HepG2 (cell line): ENCODE data around the gene ARL15. TPM values are rescaled to one million over a fixed set of nuclear protein-coding genes. Genes with fewer than 3 reads are reported as not detected.

Source experiments
- ATAC-seq: fragments of 200-7000 bp; cut with Tn5 transposase; 3 replicates; pipeline ENCODE4 v1.9.1; 2020; ENCODE audit warnings: mild to moderate bottlenecking, moderate library complexity
- BruUV-seq: library from RNA; stranded (reverse); fragments of 400-500 nt; replicated peaks from 2 replicates; lab custom pipeline; 2021; lab: Mats Ljungman, UMichigan
- CTCF ChIA-PET: fragments of 300-600 bp; formaldehyde crosslinking; extraction: SDS; loops from one replicate; lab custom pipeline; 2021; ENCODE audit warnings: low total read pairs, inconsistent platforms, low intra/inter-chr PET ratio; lab: Yijun Ruan, JAX
- POLR2A ChIA-PET: fragments of 350-600 bp; sonication (Branson Sonifier 250); formaldehyde crosslinking; loops from one replicate; lab custom pipeline; 2020; ENCODE audit warnings: antibody characterized with exemption, inconsistent platforms; lab: Yijun Ruan, JAX
- DNase-seq: peaks from one replicate; pipeline ENCODE4 v3.0.0-alpha.2; 2015; ENCODE audit warnings: low spot score
- FAIRE-seq: peaks from 3 replicates; lab custom pipeline; 2011; peaks lifted over from hg19 to GRCh38; lab: Jason Lieb, UNC
- H2AFZ ChIP-seq: one replicate; pipeline ENCODE4 v1.6.1; 2011; ENCODE audit warnings: low read length, inconsistent platforms
- H3K27ac ChIP-seq: fragments of 300-600 bp; 3 replicates; pipeline ENCODE4 v1.8.0; 2011; ENCODE audit warnings: mixed run types, mild to moderate bottlenecking, mixed read lengths, low read length, inconsistent platforms; ENCODE audit not compliant: insufficient read depth; ENCODE audit errors: extremely low read length
- H3K27me3 ChIP-seq, 2 experiments: fragments of 200-600 bp in 1 of 2; 2 replicates in 1 of 2; 3 replicates in 1 of 2; pipeline versions ENCODE4 v1.6.0 to v1.8.0; 2011; ENCODE audit warnings: low read length in 2 of 2, mild to moderate bottlenecking in 2 of 2, moderate library complexity in 2 of 2, inconsistent platforms in 1 of 2; ENCODE audit not compliant: insufficient read depth in 2 of 2, control insufficient read depth in 1 of 2
- H3K36me3 ChIP-seq, 2 experiments: fragments of 200-600 bp in 1 of 2; replicated peaks in 1 of 2; 2 replicates in 1 of 2; 3 replicates in 1 of 2; pipeline versions ENCODE4 v1.5.1 to v1.8.0; 2011; ENCODE audit warnings: low read length in 2 of 2, inconsistent platforms in 1 of 2; ENCODE audit not compliant: insufficient read depth in 2 of 2, control insufficient read depth in 1 of 2
- H3K4me1 ChIP-seq: 2 replicates; pipeline ENCODE4 v1.5.1; 2012; ENCODE audit warnings: low read length, inconsistent platforms; ENCODE audit not compliant: insufficient read depth
- H3K4me2 ChIP-seq: 2 replicates; pipeline ENCODE4 v1.6.0; 2011; ENCODE audit warnings: low read depth, low read length, inconsistent platforms
- H3K4me3 ChIP-seq, 3 experiments: fragments of 200-600 bp in 1 of 3; sonication (generic), shearing (Covaris generic) in 1 of 3; replicated peaks in 1 of 3; 2 replicates each; pipeline ENCODE4 v1.5.1; 2011 to 2016; ENCODE audit warnings: low read length in 3 of 3, inconsistent platforms in 2 of 3, low read depth in 2 of 3, mild to moderate bottlenecking in 2 of 3, control low read depth in 1 of 3, mixed read lengths in 1 of 3; ENCODE audit not compliant: insufficient read depth in 1 of 3
- H3K79me2 ChIP-seq: one replicate; pipeline ENCODE4 v1.6.1; 2011; ENCODE audit warnings: low read length, inconsistent platforms; ENCODE audit not compliant: insufficient read depth
- H3K9ac ChIP-seq: 2 replicates; pipeline ENCODE4 v1.6.0; 2011; ENCODE audit warnings: mild to moderate bottlenecking, low read depth, low read length, inconsistent platforms; ENCODE audit not compliant: insufficient read depth
- H3K9me3 ChIP-seq: 2 replicates; pipeline ENCODE4 v1.5.1; 2012; ENCODE audit warnings: mild to moderate bottlenecking, low read length
- H4K20me1 ChIP-seq: 2 replicates; pipeline ENCODE4 v1.6.0; 2011; ENCODE audit warnings: inconsistent platforms, mild to moderate bottlenecking, low read length, moderate library complexity; ENCODE audit not compliant: insufficient read depth
- DMTF1 ChIP-seq: sonication (generic); formaldehyde crosslinking; IDR thresholded peaks from 2 replicates; pipeline ENCODE4 v1.4.0; 2020; ENCODE audit warnings: mild to moderate bottlenecking, missing genetic modification reagents
- EHMT2 ChIP-seq: fragments of 200-600 bp; sonication (generic); IDR thresholded peaks from 2 replicates; pipeline ENCODE4 v1.7.0; 2017; ENCODE audit warnings: antibody characterized with exemption, low read depth, low read length, borderline replicate concordance
- IKZF1 ChIP-seq: fragments of 450-650 bp; IDR thresholded peaks from 2 replicates; pipeline ENCODE4 v1.7.1; 2016
- MLXIP ChIP-seq: sonication (generic); formaldehyde crosslinking; IDR thresholded peaks from 2 replicates; pipeline ENCODE4 v1.9.0; 2021; ENCODE audit warnings: missing genetic modification reagents, borderline replicate concordance
- PPARG ChIP-seq: conservative IDR thresholded peaks from 2 replicates; pipeline ENCODE4 v1.6.1; 2016; ENCODE audit warnings: missing biosample characterization, missing genetic modification reagents
- RFXAP ChIP-seq: sonication (generic); formaldehyde crosslinking; IDR thresholded peaks from 2 replicates; pipeline ENCODE4 v1.4.0; 2020; ENCODE audit warnings: missing genetic modification reagents, borderline replicate concordance
- SALL1 ChIP-seq: sonication (generic); formaldehyde crosslinking; IDR thresholded peaks from 2 replicates; pipeline ENCODE4 v1.8.0; 2022; ENCODE audit warnings: mild to moderate bottlenecking, missing genetic modification reagents
- whole genome bisulfite sequencing: methylation state at CpG from one replicate; pipeline ENCODE4 v1.1.6; 2017; ENCODE audit warnings: low lambda C conversion rate; 5-methylcytosine and 5-hydroxymethylcytosine counted together
- in situ Hi-C: cut with HindIII; loops from 2 replicates; pipeline ENCODE4 v1.10.0; 2017; ENCODE audit warnings: low pct_unique_long_range_greater_than_20kb; ENCODE audit not compliant: extremely low pct_ligation_motif_present
- intact Hi-C: fragments of 100-400 bp; cut with micrococcal nuclease; formaldehyde crosslinking; loops from one replicate; pipeline ENCODE4 v1.10.0; 2022; ENCODE audit not compliant: unreplicated experiment
- polyA plus RNA-seq, 8 experiments: library from polyadenylated mRNA; depleted of rRNA in 3 of 8; stranded (reverse) in 7 of 8; unstranded in 1 of 8; fragments of >200 nt; fragmentation: Illumina TruSeq in 4 of 8; extraction: Trizol in 4 of 8; gene quantifications; 2 replicates each; pipeline versions ENCODE4 v1.2.1 to v1.2.3, GENCODE V29; 2011 to 2016; ENCODE audit warnings: low read depth in 4 of 8, missing spikeins in 1 of 8, mixed read lengths in 1 of 8; ENCODE audit not compliant: insufficient read depth in 1 of 8
- total RNA-seq, 5 experiments: library from RNA; depleted of rRNA; stranded (reverse); fragments of >200 nt; fragmentation: Illumina TruSeq; extraction: Trizol; gene quantifications; 2 replicates each; pipeline ENCODE4 v1.2.3, GENCODE V29; 2016; ENCODE audit warnings: low read depth in 1 of 5

Gene ARL15
- total and polyA plus RNA-seq, 2 of the 13 experiments (the other 11 are each of a cell fraction or from before 2014, with no cell fraction given) = 2.5 to 7.7 TPM

GRCh38 chr5:54002779-54003178, 307.6 kb downstream of the ARL15 start:
- in situ Hi-C loops (no loop called here), intact Hi-C loops (no loop called here)
- no peaks in the 10 kb centered on the region for H3K9me3 ChIP-seq
- no peak overlapping the region for H2AFZ ChIP-seq
- H3K36me3 ChIP-seq = no peaks in the 10 kb centered on the region
- no TSS peak for BruUV-seq
- H3K27me3 ChIP-seq = no peaks in the 10 kb centered on the region
- H4K20me1 ChIP-seq = no peaks in the 10 kb centered on the region
- no peak for FAIRE-seq
- 15% methylated on average over 1 of the region's 1 CpG for WGBS
- ChIA-PET CTCF (no interaction called here), POLR2A (no interaction called here)
- H3K9ac ChIP-seq = no peak overlapping the region
- ATAC-seq = no peak
- no peaks in the 10 kb centered on the region for H3K79me2 ChIP-seq
- no peak overlapping the region for H3K27ac ChIP-seq
- H3K4me3 ChIP-seq = no peak overlapping the region
- peaks cover 11% of the 10 kb centered on the region for H3K4me1 ChIP-seq
- TF ChIP-seq EHMT2 (no peak), DMTF1 (CRISPR knock-in tag) (no peak), IKZF1 (no peak), MLXIP (CRISPR knock-in tag) (no peak), PPARG (CRISPR knock-in tag) (no peak), SALL1 (no peak), RFXAP (CRISPR knock-in tag) (no peak)
- H3K4me2 ChIP-seq = no peak overlapping the region
- DNase-seq = no peak
